Uterus (tissue), 4 donors: ENCODE measurements around the gene COA5. TPM values are rescaled to one million over a fixed set of nuclear protein-coding genes. Genes with fewer than 3 reads are reported as not detected.
A peak's percentile ranks its signal among the peaks of the same experiment; 100 is the strongest.

Experiments used
- DNase-seq, 2 donors: peaks; one replicate each; pipeline ENCODE4 v3.0.0-alpha.2; 2019 to 2020
- H3K27ac ChIP-seq, 2 donors: fragments of 200-600 bp; sonication (generic); 1 replicate in 1 of 2; 2 replicates in 1 of 2; pipeline ENCODE4 v1.5.1; 2016 to 2018
- H3K27me3 ChIP-seq, 2 donors: fragments of 200-600 bp; sonication (generic); one replicate each; pipeline ENCODE4 v1.5.1; 2018 to 2019; ENCODE audit warnings: control low read depth in 1 of 2
- H3K36me3 ChIP-seq, 2 donors: fragments of 200-600 bp; sonication (generic); one replicate each; pipeline ENCODE4 v1.5.1; 2019; ENCODE audit warnings: control low read depth in 1 of 2
- H3K4me1 ChIP-seq, 2 donors: fragments of 200-600 bp; sonication (generic); one replicate each; pipeline ENCODE4 v1.5.1; 2018 to 2019; ENCODE audit warnings: control low read depth in 1 of 2
- H3K4me3 ChIP-seq, 2 donors: fragments of 200-600 bp; sonication (generic); 1 replicate in 1 of 2; 2 replicates in 1 of 2; pipeline ENCODE4 v1.5.1; 2018 to 2019; ENCODE audit warnings: mild to moderate bottlenecking in 1 of 2
- H3K9me3 ChIP-seq, 2 donors: fragments of 200-600 bp; sonication (generic); one replicate each; pipeline ENCODE4 v1.5.1; 2019; ENCODE audit warnings: control low read depth in 1 of 2
- CTCF ChIP-seq, 4 experiments: fragments of 200-600 bp in 2 of 4; fragments of 450-650 bp in 2 of 4; sonication (generic) in 2 of 4; IDR thresholded peaks; one replicate each; pipeline ENCODE4 v1.5.1; 2016 to 2019; ENCODE audit warnings: antibody characterized with exemption in 4 of 4, mild to moderate bottlenecking in 2 of 4, moderate library complexity in 1 of 4
- POLR2A ChIP-seq, 2 donors: fragments of 450-650 bp; IDR thresholded peaks; one replicate each; pipeline ENCODE4 v1.6.1; 2016; ENCODE audit warnings: antibody characterized with exemption in 2 of 2, mild to moderate bottlenecking in 1 of 2, moderate library complexity in 1 of 2
- intact Hi-C: fragments of 100-400 bp; cut with DNase I; formaldehyde crosslinking; loops from one replicate; pipeline ENCODE4 v1.15.1; 2023; ENCODE audit warnings: low total_unique reads
- total RNA-seq, 4 donors: library from RNA; depleted of rRNA in 3 of 4; stranded (reverse); fragments of >200 nt in 3 of 4; gene quantifications; one replicate each; pipeline versions ENCODE4 v1.1.0 to v1.2.4, GENCODE V29; 2014 to 2023
- donor health status: DM: yes; HTN: yes; CAD: no.

Gene COA5
- total RNA-seq, 4 donors from 2014 or later, result 9.5 to 76.5 (median 34.4) TPM

GRCh38 chr2:98563394-98563793 lies 44.9 kb downstream of the COA5 start:
- intact Hi-C loops, result no loop called here
- no peaks in the 10 kb centered on the region for H3K9me3 ChIP-seq

DNA sequence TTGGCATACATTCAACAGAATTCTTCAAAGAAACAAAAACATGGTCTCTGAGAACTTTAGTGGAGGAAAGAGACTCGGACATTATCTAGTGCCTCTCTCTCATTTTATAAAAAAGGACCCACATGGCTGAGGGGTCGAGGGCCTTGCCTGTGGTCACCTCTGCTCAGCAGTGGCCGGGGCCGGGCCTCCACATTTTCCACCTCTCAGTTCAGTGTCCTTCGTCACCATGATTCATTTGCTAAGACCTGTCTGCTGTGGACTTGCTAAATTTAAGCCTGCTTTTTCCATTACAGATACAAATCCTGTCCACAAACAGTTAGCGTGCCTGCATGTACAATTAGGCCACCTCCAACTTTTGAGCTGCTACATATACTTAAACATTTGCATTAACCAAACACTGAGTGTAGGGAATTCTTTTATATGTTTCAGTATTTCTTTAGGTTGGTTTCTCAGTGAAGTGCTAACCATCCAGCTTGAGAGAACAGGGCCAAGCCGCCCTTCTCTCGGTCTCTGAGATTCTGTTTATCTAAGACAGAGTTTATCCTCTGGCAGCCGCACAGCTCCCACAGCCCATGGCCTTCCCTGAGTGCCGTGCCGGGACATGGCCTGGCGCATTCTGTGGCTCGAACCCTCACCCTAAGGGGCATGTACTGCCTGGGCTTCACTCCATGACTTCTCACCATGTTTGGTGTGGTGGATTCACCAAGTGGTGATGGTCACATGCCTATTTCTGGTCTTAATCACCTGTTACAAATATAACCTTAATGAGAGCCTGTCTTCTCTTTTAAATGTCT lies 46.2 kb downstream of the COA5 start:
- no peak for TF ChIP-seq POLR2A (IDR thresholded peaks at IDR 0.05)
- no peak for TF ChIP-seq CTCF (IDR thresholded peaks at IDR 0.05)
- Histone ChIP-seq H3K27ac (peak overlapping the region in 1 of 2 donors; percentile 34), H3K36me3 (no peaks in the 10 kb centered on the region), H3K9me3 (no peaks in the 10 kb centered on the region), H3K27me3 (no peaks in the 10 kb centered on the region), H3K4me1 (no peaks in the 10 kb centered on the region), H3K4me3 (no peak overlapping the region)
- intact Hi-C loops, result no loop called here
- no peak for DNase-seq

More at GRCh38 chr2:98563394-98563793, 44.9 kb downstream of the COA5 start:
- Histone ChIP-seq H3K4me1 (no peaks in the 10 kb centered on the region), H3K4me3 (no peak overlapping the region), H3K36me3 (no peaks in the 10 kb centered on the region), H3K27me3 (no peaks in the 10 kb centered on the region), H3K27ac (no peak overlapping the region)
- DNase-seq, result no peak
- TF ChIP-seq CTCF (IDR thresholded peaks at IDR 0.05) (no peak), POLR2A (IDR thresholded peaks at IDR 0.05) (no peak)

DNA sequence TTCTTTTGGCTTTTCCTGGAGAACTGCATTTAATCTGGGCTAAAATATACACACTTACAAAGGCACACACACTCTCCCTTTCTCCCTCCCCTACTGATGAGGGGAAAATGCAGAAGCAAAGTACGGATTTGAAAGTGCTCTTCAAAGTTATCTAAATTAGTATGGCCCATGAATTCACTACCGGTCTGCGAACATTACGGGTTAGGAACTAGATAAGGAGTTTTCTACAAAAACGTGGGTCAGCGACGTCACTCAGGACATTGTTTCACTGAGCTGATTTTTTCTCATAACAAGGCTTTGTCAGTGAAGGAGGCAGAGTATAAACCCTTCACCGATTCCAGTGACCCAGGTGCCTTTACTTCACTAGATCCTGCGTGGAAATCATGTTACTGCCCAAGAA lies 47.3 kb downstream of the COA5 start:
- Histone ChIP-seq H3K4me3 (no peak overlapping the region), H3K36me3 (no peaks in the 10 kb centered on the region), H3K27ac (no peak overlapping the region), H3K27me3 (no peaks in the 10 kb centered on the region), H3K4me1 (no peaks in the 10 kb centered on the region), H3K9me3 (no peaks in the 10 kb centered on the region)
- no peak for DNase-seq
- intact Hi-C loops, result no loop called here
- no peak for TF ChIP-seq POLR2A (IDR thresholded peaks at IDR 0.05)
- no peak for TF ChIP-seq CTCF (IDR thresholded peaks at IDR 0.05)

DNA sequence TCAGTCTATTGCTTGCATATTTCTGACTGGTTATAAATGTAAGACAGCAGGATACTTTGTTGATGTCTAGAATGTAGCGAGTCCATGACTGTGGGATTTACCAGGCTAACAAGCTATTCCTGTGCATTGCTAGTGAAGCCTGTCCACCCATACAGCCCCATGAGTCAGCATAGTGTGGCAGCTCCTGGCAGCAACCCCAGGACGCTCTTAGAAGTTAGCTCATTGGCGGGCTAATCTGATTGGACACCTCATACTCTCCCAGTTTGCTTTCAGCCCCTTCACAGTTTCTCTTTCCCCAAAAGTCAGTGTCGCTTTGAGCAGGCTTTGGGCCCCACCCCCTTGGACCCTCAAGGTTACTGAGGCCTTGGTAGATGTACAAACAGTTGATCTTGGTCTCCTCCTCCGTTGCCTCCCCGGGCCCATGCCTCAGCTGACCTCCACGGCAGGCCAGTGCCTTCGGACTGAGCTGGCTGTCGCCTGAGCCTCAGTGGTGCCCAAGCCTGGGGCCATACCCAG lies 48.0 kb downstream of the COA5 start:
- Histone ChIP-seq H3K9me3 (no peaks in the 10 kb centered on the region), H3K27me3 (no peaks in the 10 kb centered on the region), H3K4me1 (no peaks in the 10 kb centered on the region), H3K27ac (no peak overlapping the region), H3K4me3 (no peak overlapping the region), H3K36me3 (no peaks in the 10 kb centered on the region)
- intact Hi-C loops, result no loop called here
- no peak for DNase-seq
- no peak for TF ChIP-seq CTCF (IDR thresholded peaks at IDR 0.05)
- no peak for TF ChIP-seq POLR2A (IDR thresholded peaks at IDR 0.05)

GRCh38 chr2:98559581-98559980 lies 48.7 kb downstream of the COA5 start:
- Histone ChIP-seq H3K4me3 (no peak overlapping the region), H3K27ac (no peak overlapping the region), H3K9me3 (no peaks in the 10 kb centered on the region), H3K4me1 (no peaks in the 10 kb centered on the region), H3K36me3 (no peaks in the 10 kb centered on the region), H3K27me3 (no peaks in the 10 kb centered on the region)
- TF ChIP-seq CTCF (IDR thresholded peaks at IDR 0.05) (no peak), POLR2A (IDR thresholded peaks at IDR 0.05) (no peak)
- intact Hi-C loops, result no loop called here
- DNase-seq, result no peak
